GM12872 (cell line): ENCODE data around the gene STRN4.

Experiments
- CTCF ChIP-seq: IDR thresholded peaks from 3 replicates; pipeline ENCODE4 v1.5.1; 2011; ENCODE audit warnings: low read depth, mild to moderate bottlenecking, low read length, moderate library complexity; ENCODE audit not compliant: insufficient read depth

STRN4 gene

GRCh38 chr19:46762245-46762890, 16.1 kb upstream of the STRN4 start:
- TF ChIP-seq CTCF, result no peak

GRCh38 chr19:46761418-46761831, 15.2 kb upstream of the STRN4 start:
- no peak for TF ChIP-seq CTCF

GRCh38 chr19:46760363-46760762, 14.1 kb upstream of the STRN4 start:
- TF ChIP-seq CTCF, result no peak

GRCh38 chr19:46759817-46760333, 13.6 kb upstream of the STRN4 start:
- no peak for TF ChIP-seq CTCF

GRCh38 chr19:46759206-46759605, 13.0 kb upstream of the STRN4 start:
- no peak for TF ChIP-seq CTCF

- no peak for TF ChIP-seq CTCF
These were observed 10.3 kb upstream of the STRN4 start for GRCh38 chr19:46756544-46756888.

GRCh38 chr19:46755853-46756543, 9.7 kb upstream of the STRN4 start:
- TF ChIP-seq CTCF, result no peak
